HG02678 (cell line): Measurements from ENCODE around the gene NDUFV1.
"Not testable (repeated sequence)": the region's sequence is repeated elsewhere in the genome, so short reads cannot be mapped to it uniquely, and the experiment has no call there.

Source experiments
- ATAC-seq: cut with Tn5 transposase; IDR thresholded peaks from one replicate; pipeline ENCODE4 v1.9.1; 2021; ENCODE audit warnings: mild to moderate bottlenecking, moderate library complexity; ENCODE audit not compliant: unreplicated experiment

The NDUFV1 gene

DNA sequence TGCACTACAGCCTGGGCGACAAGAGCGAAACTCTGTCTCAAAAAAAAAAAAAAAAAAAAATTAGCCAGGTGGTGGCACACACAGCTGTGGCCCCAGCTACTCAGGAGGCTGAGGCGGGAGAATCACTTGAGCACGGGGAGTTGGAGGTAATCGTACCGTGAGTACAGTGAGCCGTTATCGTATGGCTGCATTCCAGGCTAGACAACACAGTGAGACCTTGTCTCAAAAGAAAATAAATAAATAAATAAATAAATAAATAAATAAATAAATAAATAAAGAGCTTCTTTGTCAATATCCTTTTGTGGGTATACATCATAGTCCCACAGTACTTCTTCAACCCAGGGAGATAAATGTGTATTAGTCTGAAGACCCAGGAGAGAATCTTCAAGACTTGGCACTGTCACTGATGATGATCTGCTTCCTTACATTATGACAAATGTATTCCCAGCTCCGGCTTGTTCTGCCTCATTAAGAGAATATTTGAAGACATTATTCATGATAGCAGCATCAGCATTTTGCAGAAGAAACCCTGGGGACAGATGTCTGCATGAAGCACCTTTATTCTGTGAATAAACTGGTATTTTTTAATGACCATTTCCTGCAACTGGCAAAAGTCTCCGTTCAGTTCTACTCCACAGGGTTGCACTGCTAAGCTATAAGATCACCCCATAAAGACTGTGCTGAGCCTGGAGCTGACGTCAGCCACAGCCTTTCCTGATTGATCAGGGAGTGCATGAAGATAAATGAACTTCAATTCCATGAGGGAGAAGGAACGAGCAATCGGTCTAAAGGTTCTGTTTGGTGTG lies 45.4 kb downstream of the NDUFV1 start:
- ATAC-seq, result no peak

DNA sequence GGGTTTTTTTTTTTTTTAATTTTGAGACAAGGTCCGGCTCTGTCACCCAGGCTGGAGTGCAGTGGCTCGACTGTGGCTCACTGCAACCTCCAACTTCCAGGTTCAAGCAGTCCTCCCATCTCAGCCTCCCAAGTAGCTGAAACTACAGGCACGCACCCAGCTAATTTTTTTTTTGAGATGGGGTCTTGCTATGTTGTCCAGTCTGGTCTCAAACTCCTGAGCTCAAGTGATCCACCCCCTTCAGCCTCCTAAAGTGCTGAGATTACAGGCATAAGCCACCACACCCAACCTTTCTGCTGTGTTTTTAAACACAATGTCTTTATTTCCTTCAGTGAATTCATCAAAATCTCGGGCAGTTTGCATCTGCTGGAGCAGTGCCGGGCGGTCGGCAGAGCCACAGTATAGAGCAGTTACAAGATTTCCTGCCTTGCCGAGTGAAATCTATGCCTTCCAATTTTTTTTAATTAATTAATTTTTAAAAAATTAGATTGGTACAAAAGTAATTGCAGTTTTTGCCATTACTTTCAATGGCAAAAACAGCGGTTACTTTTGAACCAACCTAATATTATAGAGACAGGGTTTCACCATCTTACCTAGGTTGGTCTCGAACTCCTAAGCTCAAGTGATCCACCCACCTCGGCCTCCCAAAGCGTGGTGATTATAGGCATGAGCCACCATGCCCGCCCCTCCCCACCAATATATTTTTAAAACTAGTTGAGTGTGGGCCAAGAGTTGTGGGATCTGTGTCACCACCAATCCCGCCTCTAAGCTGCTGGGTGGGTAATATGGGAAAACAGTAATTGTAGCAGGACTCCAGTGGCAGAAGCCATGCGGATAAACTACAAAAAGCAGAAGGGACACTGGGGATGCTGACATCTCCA lies 46.5 kb downstream of the NDUFV1 start:
- no peak for ATAC-seq

DNA sequence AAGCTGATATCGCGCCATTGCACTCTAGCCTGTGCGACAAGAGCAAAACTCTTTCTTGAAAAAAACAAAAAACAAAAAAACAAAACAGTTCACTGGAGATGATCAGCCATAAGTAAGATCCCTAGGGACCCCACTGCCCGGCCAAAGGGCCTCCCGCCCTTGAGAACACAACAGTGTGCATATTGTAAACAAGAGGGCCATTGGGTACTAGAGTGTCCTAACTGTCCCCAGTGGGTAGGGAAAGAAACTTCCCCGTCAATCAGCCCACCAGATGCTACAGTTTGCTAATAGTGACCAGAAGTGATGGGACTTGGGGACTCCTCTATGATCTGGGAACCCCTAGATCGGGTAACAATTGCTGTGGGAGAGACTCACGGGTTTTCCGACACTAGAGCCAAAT lies 47.5 kb downstream of the NDUFV1 start:
- no peak for ATAC-seq

GRCh38 chr11:67656278-67656922 lies 49.7 kb downstream of the NDUFV1 start:
- ATAC-seq, result no peak

DNA sequence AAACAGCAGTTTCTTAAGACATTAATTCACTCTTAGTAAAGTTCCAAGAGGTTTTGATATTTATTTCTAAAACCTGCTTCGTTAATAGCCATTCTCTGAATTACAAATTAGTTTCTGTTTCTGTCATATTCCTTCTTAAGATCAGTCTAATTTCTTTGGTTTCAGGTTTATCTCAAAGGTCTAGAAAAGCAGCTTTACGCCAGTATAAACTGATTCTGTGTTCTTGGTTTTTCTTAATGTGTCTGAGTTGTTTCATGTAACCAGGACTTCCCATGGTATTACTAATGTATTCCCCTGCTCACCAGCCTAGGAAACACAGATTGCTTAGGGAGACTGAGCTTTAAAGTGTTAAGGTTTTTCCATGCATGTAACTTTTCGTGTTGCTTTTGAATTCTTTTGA lies 50.6 kb downstream of the NDUFV1 start:
- no peak for ATAC-seq

DNA sequence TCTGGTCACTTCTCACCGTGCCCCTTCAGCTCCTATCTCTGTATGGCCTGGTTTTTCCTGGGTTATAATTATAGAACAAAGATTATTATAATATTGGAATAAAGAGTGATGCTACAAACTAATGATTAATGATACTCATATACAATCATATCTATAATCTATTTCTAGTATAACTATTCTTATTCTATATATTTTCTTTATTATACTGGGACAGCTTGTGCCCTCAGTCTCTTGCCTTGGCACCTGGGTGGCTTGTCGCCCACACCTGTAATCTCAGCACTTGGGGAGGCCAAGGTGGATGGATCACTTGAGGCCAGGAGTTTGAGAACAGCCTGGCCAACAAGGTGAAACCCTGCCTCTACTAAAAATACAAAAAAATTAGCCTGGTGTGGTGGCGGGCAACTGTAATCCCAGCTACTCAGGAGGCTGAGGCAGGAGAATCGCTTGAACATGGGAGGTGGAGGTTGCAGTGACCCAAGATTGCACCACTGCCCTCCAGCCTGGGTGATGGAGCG lies 53.0 kb downstream of the NDUFV1 start:
- not testable (repeated sequence) for ATAC-seq

- ATAC-seq, result not testable (repeated sequence)
These were observed 54.0 kb downstream of the NDUFV1 start for GRCh38 chr11:67660752-67661151.
